CMK (cell line): ENCODE measurements around the gene RFC2.
"Not testable (repeated sequence)": the region's sequence is repeated elsewhere in the genome, so short reads cannot be mapped to it uniquely, and the experiment has no call there.

Experiments
- DNase-seq: peaks from one replicate; pipeline ENCODE4 v3.0.0-alpha.2; 2010; ENCODE audit warnings: low read depth

RFC2 gene

GRCh38 chr7:74248156-74248555, 6.0 kb downstream of the RFC2 start:
- no peak for DNase-seq

GRCh38 chr7:74246497-74246896, 7.7 kb downstream of the RFC2 start:
- DNase-seq: no peak

- DNase-seq: no peak
Observed at GRCh38 chr7:74242122-74242443, 12.1 kb downstream of the RFC2 start.

GRCh38 chr7:74240482-74240881, 13.7 kb downstream of the RFC2 start:
- no peak for DNase-seq

- DNase-seq: no peak
Observed at GRCh38 chr7:74236284-74236683, 17.9 kb downstream of the RFC2 start.

GRCh38 chr7:74235518-74236268, 18.5 kb downstream of the RFC2 start:
- DNase-seq: no peak

- no peak for DNase-seq
Observed at GRCh38 chr7:74233655-74234285, 20.4 kb downstream of the RFC2 start.

GRCh38 chr7:74231232-74231590, 23.0 kb downstream of the RFC2 start:
- no peak for DNase-seq

GRCh38 chr7:74230446-74231231, 23.6 kb downstream of the RFC2 start:
- no peak for DNase-seq

GRCh38 chr7:74228951-74229900, 25.0 kb downstream of the RFC2 start:
- no peak for DNase-seq

GRCh38 chr7:74226633-74227032, 27.6 kb downstream of the RFC2 start:
- DNase-seq: peak; percentile 52

GRCh38 chr7:74225400-74225799, 28.8 kb downstream of the RFC2 start:
- no peak for DNase-seq

GRCh38 chr7:74224907-74225306, 29.3 kb downstream of the RFC2 start:
- DNase-seq: not testable (repeated sequence)

- no peak for DNase-seq
Observed at GRCh38 chr7:74224511-74224832, 29.7 kb downstream of the RFC2 start.

- DNase-seq: no peak
Observed at GRCh38 chr7:74223711-74224510, 30.3 kb downstream of the RFC2 start.

- no peak for DNase-seq
Observed at GRCh38 chr7:74222851-74223710, 31.1 kb downstream of the RFC2 start.

- DNase-seq: no peak
Observed at GRCh38 chr7:74221713-74222112, 32.5 kb downstream of the RFC2 start.

- DNase-seq: no peak
Observed at GRCh38 chr7:74220229-74220628, 34.0 kb downstream of the RFC2 start.

GRCh38 chr7:74219416-74219815, 34.8 kb downstream of the RFC2 start:
- DNase-seq: no peak

GRCh38 chr7:74218343-74218698, 35.9 kb downstream of the RFC2 start:
- no peak for DNase-seq
